Trophoblast cell (in vitro differentiated cells and primary cell): ENCODE measurements around the gene USP50.

Source experiments
- DNase-seq, 2 donors: peaks; one replicate each; pipeline ENCODE4 v3.0.0-alpha.2; 2016
- H2AFZ ChIP-seq: 2 replicates; pipeline ENCODE4 v1.6.1; 2013; ENCODE audit warnings: low read length, moderate library complexity, mild to moderate bottlenecking; ENCODE audit not compliant: insufficient read depth, poor library complexity
- H2AK5ac ChIP-seq: 2 replicates; pipeline ENCODE4 v1.6.1; 2013; ENCODE audit warnings: mild to moderate bottlenecking, low read length
- H2BK120ac ChIP-seq: 2 replicates; pipeline ENCODE4 v1.6.1; 2013; ENCODE audit warnings: low read length, mild to moderate bottlenecking, moderate library complexity; ENCODE audit not compliant: insufficient read depth, poor library complexity
- H2BK12ac ChIP-seq: 2 replicates; pipeline ENCODE4 v1.6.1; 2013; ENCODE audit warnings: mild to moderate bottlenecking, low read length, moderate library complexity
- H2BK5ac ChIP-seq: 2 replicates; pipeline ENCODE4 v1.6.1; 2013; ENCODE audit warnings: low read length, low read depth, moderate library complexity, mild to moderate bottlenecking; ENCODE audit not compliant: poor library complexity
- H3K14ac ChIP-seq: 2 replicates; pipeline ENCODE4 v1.6.1; 2013; ENCODE audit warnings: mild to moderate bottlenecking, low read length
- H3K18ac ChIP-seq: 2 replicates; pipeline ENCODE4 v1.6.1; 2013; ENCODE audit warnings: mild to moderate bottlenecking, low read length
- H3K23ac ChIP-seq: 2 replicates; pipeline ENCODE4 v1.6.1; 2013; ENCODE audit warnings: low read length
- H3K27ac ChIP-seq: 2 replicates; pipeline ENCODE4 v1.5.1; 2013; ENCODE audit warnings: low read depth, mild to moderate bottlenecking, inconsistent platforms, low read length, moderate library complexity
- H3K27me3 ChIP-seq: 2 replicates; pipeline ENCODE4 v1.6.1; 2013; ENCODE audit warnings: inconsistent platforms, mild to moderate bottlenecking, low read length, moderate library complexity; ENCODE audit not compliant: insufficient read depth
- H3K36me3 ChIP-seq, 2 experiments: 1 replicate in 1 of 2; 2 replicates in 1 of 2; pipeline ENCODE4 v1.6.1; 2013; ENCODE audit warnings: low read length in 2 of 2, mild to moderate bottlenecking in 2 of 2, moderate library complexity in 1 of 2; ENCODE audit not compliant: insufficient read depth in 2 of 2, control insufficient read depth in 1 of 2
- H3K4ac ChIP-seq: 2 replicates; pipeline ENCODE4 v1.6.1; 2013; ENCODE audit warnings: low read depth, mild to moderate bottlenecking, low read length, moderate library complexity
- H3K4me1 ChIP-seq, 2 experiments: 1 replicate in 1 of 2; 2 replicates in 1 of 2; pipeline ENCODE4 v1.6.1; 2013; ENCODE audit warnings: low read length in 2 of 2, mild to moderate bottlenecking in 2 of 2, moderate library complexity in 1 of 2; ENCODE audit not compliant: insufficient read depth in 2 of 2, control insufficient read depth in 1 of 2
- H3K4me2 ChIP-seq: 2 replicates; pipeline ENCODE4 v1.6.1; 2013; ENCODE audit warnings: inconsistent platforms, mild to moderate bottlenecking, low read length, moderate library complexity
- H3K4me3 ChIP-seq: 2 replicates; pipeline ENCODE4 v1.5.1; 2013; ENCODE audit warnings: mild to moderate bottlenecking, low read depth, low read length, inconsistent platforms
- H3K79me1 ChIP-seq: one replicate; pipeline ENCODE4 v1.6.1; 2013; ENCODE audit warnings: low read length
- H3K79me2 ChIP-seq: 2 replicates; pipeline ENCODE4 v1.6.1; 2013; ENCODE audit warnings: low read length, mild to moderate bottlenecking; ENCODE audit not compliant: control insufficient read depth, insufficient read depth, poor library complexity
- H3K9ac ChIP-seq: 2 replicates; pipeline ENCODE4 v1.6.1; 2013; ENCODE audit warnings: mild to moderate bottlenecking, low read length
- H3K9me3 ChIP-seq: 2 replicates; pipeline ENCODE4 v1.6.1; 2013; ENCODE audit warnings: low read depth, mild to moderate bottlenecking, control low read depth, inconsistent platforms, low read length; ENCODE audit not compliant: insufficient read depth
- H4K12ac ChIP-seq: 2 replicates; pipeline ENCODE4 v1.6.1; 2013; ENCODE audit warnings: low read depth, mild to moderate bottlenecking, low read length, moderate library complexity
- H4K8ac ChIP-seq: 2 replicates; pipeline ENCODE4 v1.6.1; 2013; ENCODE audit warnings: low read depth, mild to moderate bottlenecking, low read length, moderate library complexity
- H4K91ac ChIP-seq: one replicate; pipeline ENCODE4 v1.6.1; 2013; ENCODE audit warnings: low read depth, mild to moderate bottlenecking, low read length, moderate library complexity
- WGBS: extraction: QIAGEN DNeasy Blood & Tissue Kit; methylation state at CpG from one replicate; pipeline ENCODE4 v1.1.7; 2013; ENCODE audit warnings: missing lambda C conversion rate; ENCODE audit not compliant: insufficient read length, insufficient coverage; ENCODE audit errors: extremely low coverage; 5-methylcytosine and 5-hydroxymethylcytosine counted together

USP50 gene

DNA sequence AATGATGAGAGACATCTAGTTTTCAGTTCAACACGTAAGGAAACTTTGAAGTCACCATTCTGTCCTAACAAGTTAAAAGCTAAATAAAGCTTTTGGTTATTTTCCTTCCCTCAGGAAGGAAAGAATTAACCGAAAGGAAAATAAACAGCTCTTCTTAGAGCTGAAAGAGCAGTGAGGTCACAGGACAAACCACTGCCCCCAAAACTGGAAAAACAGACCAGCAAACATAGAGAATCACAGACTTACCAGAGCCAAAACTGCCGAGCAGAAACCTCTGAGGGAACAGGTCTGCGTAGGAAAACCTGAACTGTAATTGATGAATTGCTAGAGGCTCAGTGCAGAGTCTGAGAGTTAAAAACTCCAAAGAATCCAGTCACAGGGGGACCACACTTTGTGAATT lies 14.7 kb downstream of the USP50 start:
- no peak overlapping the region for H2AK5ac ChIP-seq
- H3K23ac ChIP-seq: no peak overlapping the region
- H3K79me2 ChIP-seq: no peaks in the 10 kb centered on the region
- WGBS: no CpG with 5 or more reads among the region's 4 CpGs
- no peak overlapping the region for H3K4me3 ChIP-seq
- H3K27me3 ChIP-seq: no peaks in the 10 kb centered on the region
- H2AFZ ChIP-seq: no peak overlapping the region
- peaks cover 0 to 4% of the 10 kb centered on the region in 2 experiments for H3K4me1 ChIP-seq
- H3K4me2 ChIP-seq: no peak overlapping the region
- no peak overlapping the region for H3K27ac ChIP-seq
- no peak for DNase-seq
- no peak overlapping the region for H4K12ac ChIP-seq
- H4K8ac ChIP-seq: no peak overlapping the region
- no peak overlapping the region for H2BK120ac ChIP-seq
- no peaks in the 10 kb centered on the region for H3K9me3 ChIP-seq
- no peaks in the 10 kb centered on the region for H3K79me1 ChIP-seq
- H3K9ac ChIP-seq: no peak overlapping the region
- H3K14ac ChIP-seq: no peak overlapping the region
- H2BK5ac ChIP-seq: no peak overlapping the region
- no peak overlapping the region for H3K4ac ChIP-seq
- H4K91ac ChIP-seq: no peak overlapping the region
- no peaks in the 10 kb centered on the region for H3K36me3 ChIP-seq
- no peak overlapping the region for H2BK12ac ChIP-seq
- H3K18ac ChIP-seq: no peak overlapping the region

- no peak for DNase-seq
- Histone ChIP-seq H2AK5ac (no peak overlapping the region), H3K14ac (no peak overlapping the region), H3K27ac (no peak overlapping the region), H3K4ac (no peak overlapping the region), H2BK12ac (no peak overlapping the region), H3K4me1 (peaks cover 0 to 4% of the 10 kb centered on the region in 2 experiments), H4K8ac (no peak overlapping the region), H3K4me3 (no peak overlapping the region), H4K91ac (no peak overlapping the region), H3K4me2 (no peak overlapping the region), H3K79me2 (no peaks in the 10 kb centered on the region), H2BK120ac (no peak overlapping the region), H3K9ac (no peak overlapping the region), H3K23ac (no peak overlapping the region), H2AFZ (no peak overlapping the region), H4K12ac (no peak overlapping the region), H3K18ac (no peak overlapping the region), H3K79me1 (no peaks in the 10 kb centered on the region), H3K36me3 (no peaks in the 10 kb centered on the region), H3K9me3 (no peaks in the 10 kb centered on the region), H3K27me3 (no peaks in the 10 kb centered on the region), H2BK5ac (no peak overlapping the region)
- WGBS: no CpG with 5 or more reads among the region's 4 CpGs
Observed at GRCh38 chr15:50531163-50531562, 15.3 kb downstream of the USP50 start.

DNA sequence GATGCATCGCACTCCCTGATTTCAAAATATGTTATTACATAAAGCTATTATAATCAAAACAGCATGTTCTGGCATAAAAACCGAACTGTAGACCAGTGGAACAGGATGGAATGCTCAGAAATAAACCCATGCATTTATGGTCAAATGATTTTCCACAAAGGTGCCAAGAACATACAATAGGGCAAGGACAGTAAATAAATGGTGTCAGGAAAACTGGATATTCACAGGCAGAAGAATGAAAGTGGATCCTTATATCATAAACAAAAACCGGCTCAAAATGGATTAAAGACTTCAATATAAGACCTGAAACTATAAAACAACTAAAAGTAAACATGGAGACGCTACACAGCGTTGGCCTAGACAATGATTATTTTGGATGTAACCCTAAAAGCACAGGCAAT lies 22.6 kb downstream of the USP50 start:
- H2BK5ac ChIP-seq: no peak overlapping the region
- H2BK12ac ChIP-seq: no peak overlapping the region
- H4K8ac ChIP-seq: no peak overlapping the region
- H3K14ac ChIP-seq: no peak overlapping the region
- no peak overlapping the region for H3K9ac ChIP-seq
- no peak overlapping the region for H2BK120ac ChIP-seq
- no peak overlapping the region for H3K4me3 ChIP-seq
- no peaks in the 10 kb centered on the region for H3K79me1 ChIP-seq
- no peak overlapping the region for H3K18ac ChIP-seq
- no peaks in the 10 kb centered on the region for H3K9me3 ChIP-seq
- H3K27ac ChIP-seq: no peak overlapping the region
- no peak overlapping the region for H4K91ac ChIP-seq
- no peak overlapping the region for H3K4ac ChIP-seq
- no peak for DNase-seq
- no peaks in the 10 kb centered on the region for H3K79me2 ChIP-seq
- WGBS: no CpG with 5 or more reads among the region's 5 CpGs
- H3K4me1 ChIP-seq: no peaks in the 10 kb centered on the region
- no peak overlapping the region for H4K12ac ChIP-seq
- no peak overlapping the region for H2AFZ ChIP-seq
- H2AK5ac ChIP-seq: no peak overlapping the region
- no peaks in the 10 kb centered on the region for H3K27me3 ChIP-seq
- no peak overlapping the region for H3K4me2 ChIP-seq
- no peaks in the 10 kb centered on the region for H3K36me3 ChIP-seq
- no peak overlapping the region for H3K23ac ChIP-seq

- Histone ChIP-seq H3K36me3 (no peaks in the 10 kb centered on the region), H3K18ac (no peak overlapping the region), H3K4me3 (no peak overlapping the region), H2AFZ (no peak overlapping the region), H2BK5ac (no peak overlapping the region), H3K79me2 (no peaks in the 10 kb centered on the region), H4K8ac (no peak overlapping the region), H3K9ac (no peak overlapping the region), H3K4me2 (no peak overlapping the region), H4K91ac (no peak overlapping the region), H3K4me1 (no peaks in the 10 kb centered on the region), H2BK12ac (no peak overlapping the region), H3K9me3 (no peaks in the 10 kb centered on the region), H3K27me3 (no peaks in the 10 kb centered on the region), H2BK120ac (no peak overlapping the region), H3K14ac (no peak overlapping the region), H2AK5ac (no peak overlapping the region), H3K79me1 (no peaks in the 10 kb centered on the region), H3K23ac (no peak overlapping the region), H3K4ac (no peak overlapping the region), H3K27ac (no peak overlapping the region), H4K12ac (no peak overlapping the region)
- no CpG with 5 or more reads among the region's 7 CpGs for WGBS
- no peak for DNase-seq
Observed at GRCh38 chr15:50519740-50520425, 26.6 kb downstream of the USP50 start.
